Upper lobe of left lung (tissue), 6 donors: ENCODE results near the gene CMSS1. TPM values are rescaled to one million over a fixed set of nuclear protein-coding genes. Genes with fewer than 3 reads are reported as not detected.

Experiments used
- ATAC-seq, 2 donors: fragments of 200-7000 bp; cut with Tn5 transposase; one replicate each; pipeline ENCODE4 v1.9.1; 2022; ENCODE audit warnings: mild to moderate bottlenecking in 2 of 2, moderate library complexity in 2 of 2; ENCODE audit not compliant: low FRiP score in 2 of 2
- DNase-seq, 2 donors: peaks; one replicate each; pipeline ENCODE4 v3.0.0-alpha.2; 2019 to 2020
- H3K27ac ChIP-seq, 4 donors: fragments of 200-600 bp; sonication (generic); one replicate each; pipeline ENCODE4 v1.5.1; 2016 to 2019
- H3K27me3 ChIP-seq, 4 donors: fragments of 200-600 bp; sonication (generic); one replicate each; pipeline ENCODE4 v1.5.1; 2017 to 2019
- H3K36me3 ChIP-seq, 4 donors: fragments of 200-600 bp; sonication (generic); one replicate each; pipeline ENCODE4 v1.5.1; 2016 to 2019
- H3K4me1 ChIP-seq, 4 donors: fragments of 200-600 bp; sonication (generic); one replicate each; pipeline ENCODE4 v1.5.1; 2018 to 2019
- H3K4me3 ChIP-seq, 4 donors: fragments of 200-600 bp; sonication (generic); one replicate each; pipeline ENCODE4 v1.5.1; 2017 to 2019; ENCODE audit warnings: mild to moderate bottlenecking in 2 of 4, moderate library complexity in 1 of 4
- H3K9me3 ChIP-seq, 4 donors: fragments of 200-600 bp; sonication (generic); one replicate each; pipeline ENCODE4 v1.5.1; 2018 to 2019
- CTCF ChIP-seq, 6 experiments: fragments of 450-650 bp in 4 of 6; fragments of 200-600 bp in 2 of 6; sonication (generic) in 2 of 6; IDR thresholded peaks; one replicate each; pipeline ENCODE4 v1.5.1; 2016 to 2019; ENCODE audit warnings: antibody characterized with exemption in 6 of 6
- EP300 ChIP-seq, 4 donors: sonication (generic); formaldehyde crosslinking; IDR thresholded peaks; one replicate each; pipeline ENCODE4 v1.5.1; 2017; ENCODE audit warnings: antibody characterized with exemption in 4 of 4, control low read depth in 2 of 4
- POLR2A ChIP-seq, 4 donors: fragments of 450-650 bp; IDR thresholded peaks; one replicate each; pipeline ENCODE4 v1.5.1; 2016 to 2017; ENCODE audit warnings: antibody characterized with exemption in 4 of 4, mild to moderate bottlenecking in 2 of 4
- POLR2AphosphoS5 ChIP-seq, 2 donors: sonication (generic); formaldehyde crosslinking; IDR thresholded peaks; one replicate each; pipeline ENCODE4 v1.5.1; 2017; ENCODE audit warnings: antibody characterized with exemption in 2 of 2
- WGBS, 2 donors: methylation state at CpG; one replicate each; pipeline ENCODE4 v1.1.5; 2017 to 2018; 5-methylcytosine and 5-hydroxymethylcytosine counted together
- total RNA-seq, 6 donors: library from RNA; depleted of rRNA in 4 of 6; stranded (reverse); fragments of >200 nt in 4 of 6; gene quantifications; one replicate each; pipeline versions ENCODE4 v1.1.0 to v1.2.1, GENCODE V29; 2016 to 2021
- donor health status: DM: no; HTN: no; CAD: no; lungs with moderate emphysema.
- donor health status: DM: no; HTN: yes; CAD: no; lungs with severe emphysema.

Gene CMSS1
- total RNA-seq, 6 donors from 2014 or later = 4.0 to 21.1 (median 12.0) TPM

GRCh38 chr3:100073049-100073713, 255.5 kb downstream of the CMSS1 start:
- Histone ChIP-seq H3K9me3 (no peaks in the 10 kb centered on the region), H3K4me1 (peaks cover 5 to 28% (median 13%) of the 10 kb centered on the region in 4 donors), H3K36me3 (no peaks in the 10 kb centered on the region), H3K27me3 (no peaks in the 10 kb centered on the region), H3K27ac (peak overlapping the region in 3 of 4 donors; percentile 21 to 44 (median 38)), H3K4me3 (no peak overlapping the region)
- DNase-seq (no peak), ATAC-seq (no peak)
- TF ChIP-seq POLR2AphosphoS5 (IDR thresholded peaks at IDR 0.05) (no peak), POLR2A (IDR thresholded peaks at IDR 0.05) (no peak), EP300 (IDR thresholded peaks at IDR 0.05) (no peak)
- 68 to 74% methylated on average over 1 of the region's 1 CpG for WGBS, 2 donors

GRCh38 chr3:100073714-100074307, 256.1 kb downstream of the CMSS1 start:
- no peak overlapping the region for H3K4me3 ChIP-seq
- DNase-seq = peak in 1 of 2 donors; percentile 37
- no peaks in the 10 kb centered on the region for H3K9me3 ChIP-seq
- no peaks in the 10 kb centered on the region for H3K27me3 ChIP-seq
- H3K27ac ChIP-seq = peak overlapping the region in 3 of 4 donors; percentile 21 to 44 (median 38)
- peak in 1 of 2 donors; percentile 51 for ATAC-seq
- 53 to 60% methylated on average over 10 of the region's 10 CpGs for WGBS, 2 donors
- H3K36me3 ChIP-seq = no peaks in the 10 kb centered on the region
- TF ChIP-seq POLR2AphosphoS5 (IDR thresholded peaks at IDR 0.05) = no peak
- TF ChIP-seq EP300 (IDR thresholded peaks at IDR 0.05) = no peak
- no peak for TF ChIP-seq POLR2A (IDR thresholded peaks at IDR 0.05)
- no peak for TF ChIP-seq CTCF (IDR thresholded peaks at IDR 0.05)
- peaks cover 5 to 26% (median 13%) of the 10 kb centered on the region in 4 donors for H3K4me1 ChIP-seq

- WGBS, 2 donors = 82 to 89% methylated on average over 4 of the region's 4 CpGs
- no peak for DNase-seq
- peaks cover 5 to 19% (median 11%) of the 10 kb centered on the region in 4 donors for H3K4me1 ChIP-seq
Measured at GRCh38 chr3:100075196-100075595, 257.5 kb downstream of the CMSS1 start.

GRCh38 chr3:100075851-100076730, 258.4 kb downstream of the CMSS1 start:
- Histone ChIP-seq H3K27ac (peak overlapping the region in 2 of 4 donors; percentile 6 to 34), H3K27me3 (no peaks in the 10 kb centered on the region), H3K36me3 (no peaks in the 10 kb centered on the region), H3K4me3 (no peak overlapping the region), H3K4me1 (peaks cover 5 to 19% (median 11%) of the 10 kb centered on the region in 4 donors), H3K9me3 (no peaks in the 10 kb centered on the region)
- WGBS, 2 donors = 66 to 77% methylated on average over 4 of the region's 4 CpGs
- ATAC-seq = no peak
- DNase-seq = no peak
- TF ChIP-seq POLR2AphosphoS5 (IDR thresholded peaks at IDR 0.05) (no peak), CTCF (IDR thresholded peaks at IDR 0.05) (no peak), POLR2A (IDR thresholded peaks at IDR 0.05) (no peak), EP300 (IDR thresholded peaks at IDR 0.05) (no peak)

More at GRCh38 chr3:100075196-100075595, 257.5 kb downstream of the CMSS1 start:
- no peaks in the 10 kb centered on the region for H3K9me3 ChIP-seq
- H3K27me3 ChIP-seq = no peaks in the 10 kb centered on the region
- no peak for ATAC-seq
- H3K36me3 ChIP-seq = no peaks in the 10 kb centered on the region
- H3K27ac ChIP-seq = no peak overlapping the region
- no peak overlapping the region for H3K4me3 ChIP-seq
- no peak for TF ChIP-seq POLR2A (IDR thresholded peaks at IDR 0.05)

- no peaks in the 10 kb centered on the region for H3K9me3 ChIP-seq
- WGBS, 2 donors = 59 to 67% methylated on average over 7 of the region's 7 CpGs
- ATAC-seq (no peak), DNase-seq (no peak)
- TF ChIP-seq CTCF (IDR thresholded peaks at IDR 0.05) = no peak
- no peak for TF ChIP-seq POLR2AphosphoS5 (IDR thresholded peaks at IDR 0.05)
- no peak for TF ChIP-seq EP300 (IDR thresholded peaks at IDR 0.05)
- TF ChIP-seq POLR2A (IDR thresholded peaks at IDR 0.05) = no peak
- H3K4me3 ChIP-seq = no peak overlapping the region
- H3K27ac ChIP-seq = peak overlapping the region in 1 of 4 donors; percentile 6
- H3K27me3 ChIP-seq = no peaks in the 10 kb centered on the region
- H3K36me3 ChIP-seq = no peaks in the 10 kb centered on the region
- H3K4me1 ChIP-seq = peaks cover 5 to 19% (median 11%) of the 10 kb centered on the region in 4 donors
Measured at GRCh38 chr3:100076731-100077529, 259.3 kb downstream of the CMSS1 start.
